Peyer's patch (tissue), 4 donors: ENCODE results near the gene DDC.

Source experiments
- POLR2A ChIP-seq, 2 donors: fragments of 450-650 bp; IDR thresholded peaks; one replicate each; pipeline ENCODE4 v1.5.1; 2017; ENCODE audit warnings: antibody characterized with exemption in 2 of 2, mild to moderate bottlenecking in 2 of 2, moderate library complexity in 2 of 2
- TF ChIP-seq, protein P1 (sequence below), 6 experiments: fragments of 450-650 bp in 4 of 6; fragments of 200-600 bp in 2 of 6; sonication (generic) in 1 of 6; IDR thresholded peaks; one replicate each; pipeline ENCODE4 v1.5.1; 2017 to 2019; ENCODE audit warnings: antibody characterized with exemption in 6 of 6, mild to moderate bottlenecking in 3 of 6, moderate library complexity in 1 of 6

DNA sequence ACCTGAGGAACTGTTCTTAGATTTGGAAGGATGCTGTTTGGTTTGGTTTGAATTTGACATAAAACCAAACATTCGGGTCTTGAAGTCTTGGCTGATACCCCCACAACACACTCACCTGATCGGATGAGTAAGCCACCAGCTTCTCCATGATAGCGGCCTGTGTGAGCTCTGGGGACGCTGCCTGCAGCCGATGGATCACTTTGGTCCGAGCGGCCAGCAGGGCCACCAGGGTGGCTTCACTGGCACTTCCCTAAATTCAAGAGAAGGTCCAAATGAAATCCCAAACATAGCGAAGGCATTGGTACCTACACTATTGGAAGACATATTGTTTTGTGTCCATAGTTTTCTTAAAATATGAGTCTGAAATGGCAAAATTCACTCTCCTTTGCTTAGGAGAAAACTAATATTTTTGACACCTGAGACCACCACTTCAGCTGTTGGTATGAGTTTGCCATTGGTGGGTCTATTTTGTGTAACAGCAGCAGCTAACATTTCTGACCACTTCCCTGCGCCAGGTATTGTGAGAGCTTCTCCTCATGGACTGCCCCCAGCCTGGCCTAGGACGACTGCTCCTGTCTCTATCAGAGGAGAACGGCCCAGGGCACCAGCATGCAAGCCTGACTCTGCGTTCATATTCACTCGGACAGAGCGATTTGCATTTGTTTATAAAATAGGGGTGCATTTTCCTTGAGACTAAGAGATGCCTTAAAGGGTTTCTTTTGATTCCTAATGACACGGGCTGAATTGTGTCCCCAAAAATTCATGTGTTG, 35.9 kb downstream of the DDC start:
- TF ChIP-seq POLR2A (IDR thresholded peaks at IDR 0.05): no peak
- TF ChIP-seq, protein P1, sequence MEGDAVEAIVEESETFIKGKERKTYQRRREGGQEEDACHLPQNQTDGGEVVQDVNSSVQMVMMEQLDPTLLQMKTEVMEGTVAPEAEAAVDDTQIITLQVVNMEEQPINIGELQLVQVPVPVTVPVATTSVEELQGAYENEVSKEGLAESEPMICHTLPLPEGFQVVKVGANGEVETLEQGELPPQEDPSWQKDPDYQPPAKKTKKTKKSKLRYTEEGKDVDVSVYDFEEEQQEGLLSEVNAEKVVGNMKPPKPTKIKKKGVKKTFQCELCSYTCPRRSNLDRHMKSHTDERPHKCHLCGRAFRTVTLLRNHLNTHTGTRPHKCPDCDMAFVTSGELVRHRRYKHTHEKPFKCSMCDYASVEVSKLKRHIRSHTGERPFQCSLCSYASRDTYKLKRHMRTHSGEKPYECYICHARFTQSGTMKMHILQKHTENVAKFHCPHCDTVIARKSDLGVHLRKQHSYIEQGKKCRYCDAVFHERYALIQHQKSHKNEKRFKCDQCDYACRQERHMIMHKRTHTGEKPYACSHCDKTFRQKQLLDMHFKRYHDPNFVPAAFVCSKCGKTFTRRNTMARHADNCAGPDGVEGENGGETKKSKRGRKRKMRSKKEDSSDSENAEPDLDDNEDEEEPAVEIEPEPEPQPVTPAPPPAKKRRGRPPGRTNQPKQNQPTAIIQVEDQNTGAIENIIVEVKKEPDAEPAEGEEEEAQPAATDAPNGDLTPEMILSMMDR (IDR thresholded peaks at IDR 0.05): no peak
